Measurements from ENCODE around the gene CHD9.

- TF ChIP-seq HDGF (IDR thresholded peaks at IDR 0.05; ENCODE audit: borderline replicate concordance) = no peak
- no peak for TF ChIP-seq SUZ12 (IDR thresholded peaks at IDR 0.05)
- TF ChIP-seq CTBP1 (IDR thresholded peaks at IDR 0.05; ENCODE audit: borderline replicate concordance) = no peak
- TF ChIP-seq BHLHE40 (IDR thresholded peaks at IDR 0.05; ENCODE audit: borderline replicate concordance) = no peak
- no peak for TF ChIP-seq SP1 (IDR thresholded peaks at IDR 0.05)
- TF ChIP-seq ELF4 (IDR thresholded peaks at IDR 0.05) = no peak
- TF ChIP-seq FOXA1 (IDR thresholded peaks at IDR 0.05) = no peak
- no peak for TF ChIP-seq ZNF384 (IDR thresholded peaks at IDR 0.05)
Observed at GRCh38 chr16:53036066-53036465, 18.7 kb upstream of the CHD9 start.
